HepG2 (cell line): ENCODE results near the gene TRPM1. TPM values are rescaled to one million over a fixed set of nuclear protein-coding genes. Genes with fewer than 3 reads are reported as not detected.

Experiments used
- EHMT2 ChIP-seq: fragments of 200-600 bp; sonication (generic); IDR thresholded peaks from 2 replicates; pipeline ENCODE4 v1.7.0; 2017; ENCODE audit warnings: antibody characterized with exemption, low read depth, low read length, borderline replicate concordance
- HCFC1 ChIP-seq: fragments of 150-350 bp; IDR thresholded peaks from 2 replicates; pipeline ENCODE4 v1.6.1; 2014; ENCODE audit warnings: low read depth, low read length
- KMT2A ChIP-seq: sonication (generic); formaldehyde crosslinking; IDR thresholded peaks from 2 replicates; pipeline ENCODE4 v1.4.0; 2020; ENCODE audit warnings: missing genetic modification reagents
- MYNN ChIP-seq: sonication (generic); formaldehyde crosslinking; IDR thresholded peaks from 2 replicates; pipeline ENCODE4 v1.4.0; 2020; ENCODE audit warnings: mild to moderate bottlenecking, low read depth, missing genetic modification reagents
- NCOA5 ChIP-seq: sonication (generic); formaldehyde crosslinking; IDR thresholded peaks from 2 replicates; pipeline ENCODE4 v1.4.0; 2020; ENCODE audit warnings: missing genetic modification reagents
- NFKB2 ChIP-seq: sonication (generic); formaldehyde crosslinking; IDR thresholded peaks from 2 replicates; pipeline ENCODE4 v1.4.0; 2020; ENCODE audit warnings: missing genetic modification reagents, borderline replicate concordance
- PLSCR1 ChIP-seq: sonication (generic); formaldehyde crosslinking; IDR thresholded peaks from 2 replicates; pipeline ENCODE4 v1.5.0; 2020; ENCODE audit warnings: missing genetic modification reagents, mild to moderate bottlenecking, borderline replicate concordance
- RNF2 ChIP-seq: fragments of 450-650 bp; conservative IDR thresholded peaks from 2 replicates; pipeline ENCODE4 v1.6.1; 2016; ENCODE audit warnings: low read depth
- SP4 ChIP-seq: sonication (generic); formaldehyde crosslinking; IDR thresholded peaks from 2 replicates; pipeline ENCODE4 v1.8.1; 2023; ENCODE audit warnings: mild to moderate bottlenecking, missing genetic modification reagents
- THRA ChIP-seq: sonication (generic); formaldehyde crosslinking; IDR thresholded peaks from 2 replicates; pipeline ENCODE4 v1.4.0; 2020; ENCODE audit warnings: missing genetic modification reagents, borderline replicate concordance
- USF2 ChIP-seq, 2 experiments: sonication (generic) in 1 of 2; formaldehyde crosslinking in 1 of 2; IDR thresholded peaks; 2 replicates each; pipeline versions ENCODE4 v1.5.1 to v1.6.1; 2011 to 2020; ENCODE audit warnings: borderline replicate concordance in 1 of 2, low read depth in 1 of 2, low read length in 1 of 2, mild to moderate bottlenecking in 1 of 2, missing genetic modification reagents in 1 of 2, moderate library complexity in 1 of 2
- ZBTB20 ChIP-seq: sonication (generic); formaldehyde crosslinking; IDR thresholded peaks from 2 replicates; pipeline ENCODE4 v1.8.1; 2023; ENCODE audit warnings: missing genetic modification reagents, low read depth, mild to moderate bottlenecking, borderline replicate concordance
- ZFP36L2 ChIP-seq: sonication (generic); formaldehyde crosslinking; IDR thresholded peaks from 2 replicates; pipeline ENCODE4 v1.4.0; 2020; ENCODE audit warnings: missing genetic modification reagents
- ZNF136 ChIP-seq: sonication (generic); formaldehyde crosslinking; IDR thresholded peaks from 2 replicates; pipeline ENCODE4 v1.8.1; 2022; ENCODE audit warnings: low read depth, mild to moderate bottlenecking, moderate library complexity, missing genetic modification reagents
- ZNF275 ChIP-seq: sonication (generic); formaldehyde crosslinking; IDR thresholded peaks from 2 replicates; pipeline ENCODE4 v1.8.0; 2022; ENCODE audit warnings: missing genetic modification reagents, mild to moderate bottlenecking, inconsistent platforms, borderline replicate concordance
- ZNF280B ChIP-seq: sonication (generic); formaldehyde crosslinking; IDR thresholded peaks from 2 replicates; pipeline ENCODE4 v1.5.0; 2020; ENCODE audit warnings: missing genetic modification reagents, mild to moderate bottlenecking, borderline replicate concordance
- ZNF713 ChIP-seq: sonication (generic); formaldehyde crosslinking; IDR thresholded peaks from 2 replicates; pipeline ENCODE4 v1.4.0; 2020; ENCODE audit warnings: mild to moderate bottlenecking, missing genetic modification reagents
- ZNF772 ChIP-seq: sonication (generic); formaldehyde crosslinking; IDR thresholded peaks from 2 replicates; pipeline ENCODE4 v1.5.0; 2020; ENCODE audit warnings: mild to moderate bottlenecking, missing genetic modification reagents
- ZSCAN31 ChIP-seq: sonication (generic); formaldehyde crosslinking; IDR thresholded peaks from 2 replicates; pipeline ENCODE4 v1.5.0; 2020; ENCODE audit warnings: low read depth, mild to moderate bottlenecking, missing genetic modification reagents
- polyA plus RNA-seq, 8 experiments: library from polyadenylated mRNA; depleted of rRNA in 3 of 8; stranded (reverse) in 7 of 8; unstranded in 1 of 8; fragments of >200 nt; fragmentation: Illumina TruSeq in 4 of 8; extraction: Trizol in 4 of 8; gene quantifications; 2 replicates each; pipeline versions ENCODE4 v1.2.1 to v1.2.3, GENCODE V29; 2011 to 2016; ENCODE audit warnings: low read depth in 4 of 8, missing spikeins in 1 of 8, mixed read lengths in 1 of 8; ENCODE audit not compliant: insufficient read depth in 1 of 8
- total RNA-seq, 5 experiments: library from RNA; depleted of rRNA; stranded (reverse); fragments of >200 nt; fragmentation: Illumina TruSeq; extraction: Trizol; gene quantifications; 2 replicates each; pipeline ENCODE4 v1.2.3, GENCODE V29; 2016; ENCODE audit warnings: low read depth in 1 of 5
- TF ChIP-seq, protein P1 (sequence below): sonication (generic); formaldehyde crosslinking; IDR thresholded peaks from 2 replicates; pipeline ENCODE4 v1.4.0; 2020; ENCODE audit warnings: low read depth, mild to moderate bottlenecking, missing genetic modification reagents

Gene TRPM1
- total and polyA plus RNA-seq, 2 of the 13 experiments (the other 11 are each of a cell fraction or from before 2014, with no cell fraction given), result not detected

- TF ChIP-seq, protein P1, sequence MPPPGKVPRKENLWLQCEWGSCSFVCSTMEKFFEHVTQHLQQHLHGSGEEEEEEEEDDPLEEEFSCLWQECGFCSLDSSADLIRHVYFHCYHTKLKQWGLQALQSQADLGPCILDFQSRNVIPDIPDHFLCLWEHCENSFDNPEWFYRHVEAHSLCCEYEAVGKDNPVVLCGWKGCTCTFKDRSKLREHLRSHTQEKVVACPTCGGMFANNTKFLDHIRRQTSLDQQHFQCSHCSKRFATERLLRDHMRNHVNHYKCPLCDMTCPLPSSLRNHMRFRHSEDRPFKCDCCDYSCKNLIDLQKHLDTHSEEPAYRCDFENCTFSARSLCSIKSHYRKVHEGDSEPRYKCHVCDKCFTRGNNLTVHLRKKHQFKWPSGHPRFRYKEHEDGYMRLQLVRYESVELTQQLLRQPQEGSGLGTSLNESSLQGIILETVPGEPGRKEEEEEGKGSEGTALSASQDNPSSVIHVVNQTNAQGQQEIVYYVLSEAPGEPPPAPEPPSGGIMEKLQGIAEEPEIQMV, result no peak
- TF ChIP-seq ZNF275 (CRISPR knock-in tag) (no peak), MYNN (CRISPR knock-in tag) (no peak), ZNF136 (CRISPR knock-in tag) (no peak), ZFP36L2 (CRISPR knock-in tag) (no peak), ZNF713 (CRISPR knock-in tag) (no peak), USF2 (IDR thresholded peaks at IDR 0.05; ENCODE audit: low read depth, low read length) (no peak), USF2 (CRISPR knock-in tag; IDR thresholded peaks at IDR 0.05; ENCODE audit: borderline replicate concordance) (no peak), ZNF280B (peak; percentile 63; the same call in 1 of the 2 replicates), RNF2 (no peak), THRA (0 out of 2 replicates have a peak, but pooled peaks have one; percentile 66), HCFC1 (no peak), ZNF772 (CRISPR knock-in tag) (no peak; the same call in 1 of the 2 replicates), ZBTB20 (CRISPR knock-in tag) (peak; percentile 59; the same call in 1 of the 2 replicates), NFKB2 (CRISPR knock-in tag) (peak; percentile 40; the same call in 1 of the 2 replicates), NCOA5 (CRISPR knock-in tag) (no peak), EHMT2 (no peak; the same call in 1 of the 2 replicates), ZSCAN31 (peak; percentile 22; the same call in 1 of the 2 replicates), KMT2A (CRISPR knock-in tag) (no peak), PLSCR1 (no peak), SP4 (CRISPR knock-in tag) (no peak)
Observed at GRCh38 chr15:31089368-31090047, 12.0 kb downstream of the TRPM1 start (continued).
